H1 (cell line): ENCODE data around the gene PAGE4. TPM values are rescaled to one million over a fixed set of nuclear protein-coding genes. Genes with fewer than 3 reads are reported as not detected.

ENCODE experiments used
- CTCF ChIA-PET: fragments of 300-600 bp; sonication (Branson Sonifier 250); formaldehyde crosslinking; loops from one replicate; lab custom pipeline; 2021; ENCODE audit not compliant: partially characterized antibody; lab: Charles Lee
- POLR2A ChIA-PET: fragments of 300-600 bp; sonication (Branson Sonifier 250); formaldehyde crosslinking; loops from one replicate; lab custom pipeline; 2021; ENCODE audit warnings: inconsistent platforms; ENCODE audit not compliant: partially characterized antibody; lab: Charles Lee
- DNase-seq, 2 experiments: peaks; one replicate each; pipeline versions ENCODE4 v3.0.0 to v3.0.0-alpha.2; 2010 to 2022; ENCODE audit warnings: low spot score in 2 of 2, low read depth in 1 of 2, mixed read lengths in 1 of 2
- FAIRE-seq: peaks from 2 replicates; lab custom pipeline; 2011; peaks lifted over from hg19 to GRCh38; lab: Jason Lieb, UNC
- H2AFZ ChIP-seq: 2 replicates; pipeline ENCODE4 v1.8.1; 2012; ENCODE audit warnings: low read length, inconsistent platforms
- H2AK5ac ChIP-seq: 2 replicates; pipeline ENCODE4 v1.6.1; 2013; ENCODE audit warnings: low read depth, low read length
- H2BK120ac ChIP-seq: replicated peaks from 2 replicates; pipeline ENCODE3; 2013; ENCODE audit warnings: low read depth, low read length, inconsistent platforms
- H2BK12ac ChIP-seq: 2 replicates; pipeline ENCODE4 v1.6.1; 2013; ENCODE audit warnings: low read depth, low read length
- H2BK15ac ChIP-seq: 2 replicates; pipeline ENCODE4 v1.6.1; 2013; ENCODE audit warnings: low read length
- H2BK20ac ChIP-seq: 2 replicates; pipeline ENCODE4 v1.6.1; 2013; ENCODE audit warnings: low read length
- H2BK5ac ChIP-seq: 2 replicates; pipeline ENCODE4 v1.6.1; 2013; ENCODE audit warnings: low read depth, low read length
- H3K14ac ChIP-seq: 2 replicates; pipeline ENCODE4 v1.6.1; 2013; ENCODE audit warnings: inconsistent platforms; ENCODE audit not compliant: insufficient read length
- H3K18ac ChIP-seq: 2 replicates; pipeline ENCODE4 v1.6.1; 2013; ENCODE audit warnings: low read length; ENCODE audit errors: extremely low read depth
- H3K23ac ChIP-seq: 2 replicates; pipeline ENCODE4 v1.6.1; 2013; ENCODE audit warnings: inconsistent platforms; ENCODE audit not compliant: insufficient read length
- H3K23me2 ChIP-seq: 2 replicates; pipeline ENCODE4 v1.6.1; 2013; ENCODE audit warnings: low read depth, low read length
- H3K27ac ChIP-seq: 2 replicates; pipeline ENCODE4 v1.6.1; 2011; ENCODE audit warnings: low read depth, low read length, inconsistent platforms
- H3K27me3 ChIP-seq, 4 experiments: replicated peaks in 1 of 4; 1 replicate in 1 of 4; 2 replicates in 3 of 4; pipeline versions ENCODE4 v1.6.1 to v1.8.1; 2011 to 2013; ENCODE audit warnings: low read length in 3 of 4, mild to moderate bottlenecking in 3 of 4, inconsistent platforms in 2 of 4, mixed read lengths in 2 of 4, moderate library complexity in 1 of 4; ENCODE audit not compliant: control insufficient read depth in 3 of 4, insufficient read depth in 3 of 4; ENCODE audit errors: extremely low read depth in 1 of 4
- H3K36me3 ChIP-seq, 4 experiments: 2 replicates each; pipeline versions ENCODE4 v1.6.1 to v1.8.1; 2011 to 2013; ENCODE audit warnings: mild to moderate bottlenecking in 4 of 4, low read length in 3 of 4, moderate library complexity in 2 of 4, control low read depth in 1 of 4, inconsistent platforms in 1 of 4; ENCODE audit not compliant: insufficient read depth in 4 of 4, control insufficient read depth in 2 of 4
- H3K4ac ChIP-seq: replicated peaks from 2 replicates; pipeline ENCODE3; 2013; ENCODE audit warnings: low read length, low read depth, mixed read lengths, inconsistent platforms; ENCODE audit not compliant: insufficient read length
- H3K4me1 ChIP-seq, 4 experiments: replicated peaks in 1 of 4; 1 replicate in 1 of 4; 2 replicates in 3 of 4; pipeline versions ENCODE4 v1.6.1 to v1.8.1; 2011 to 2013; ENCODE audit warnings: low read length in 3 of 4, inconsistent platforms in 2 of 4, mixed read lengths in 1 of 4; ENCODE audit not compliant: insufficient read depth in 4 of 4, control insufficient read depth in 3 of 4
- H3K4me2 ChIP-seq, 2 experiments: 2 replicates each; pipeline versions ENCODE4 v1.6.1 to v1.8.1; 2011 to 2013; ENCODE audit warnings: low read depth in 2 of 2, low read length in 2 of 2, control low read depth in 1 of 2, inconsistent platforms in 1 of 2, mild to moderate bottlenecking in 1 of 2; ENCODE audit not compliant: insufficient read depth in 1 of 2
- H3K4me3 ChIP-seq, 4 experiments: fragments of 200-600, 300-600 bp in 1 of 4; sonication (generic), shearing (Covaris generic), sonication (Bioruptor Twin) in 1 of 4; 2 replicates each; pipeline versions ENCODE4 v1.5.1 to v1.8.1; 2011 to 2016; ENCODE audit warnings: low read length in 4 of 4, low read depth in 3 of 4, control low read depth in 2 of 4, inconsistent platforms in 2 of 4, mild to moderate bottlenecking in 2 of 4, mixed read lengths in 1 of 4, moderate library complexity in 1 of 4; ENCODE audit not compliant: insufficient read depth in 2 of 4; ENCODE audit errors: extremely low read depth in 1 of 4
- H3K56ac ChIP-seq: replicated peaks from 2 replicates; pipeline ENCODE3; 2013; ENCODE audit warnings: low read depth, mild to moderate bottlenecking, mixed read lengths, low read length, inconsistent platforms; ENCODE audit not compliant: insufficient read length
- H3K79me1 ChIP-seq: 2 replicates; pipeline ENCODE4 v1.6.1; 2013; ENCODE audit warnings: low read depth, low read length, control low read depth
- H3K79me2 ChIP-seq, 2 experiments: 2 replicates each; pipeline versions ENCODE4 v1.6.1 to v1.8.1; 2012 to 2013; ENCODE audit warnings: low read length in 2 of 2, mild to moderate bottlenecking in 2 of 2, inconsistent platforms in 1 of 2; ENCODE audit not compliant: insufficient read depth in 2 of 2, control insufficient read depth in 1 of 2
- H3K9ac ChIP-seq, 4 experiments: replicated peaks in 1 of 4; 1 replicate in 1 of 4; 2 replicates in 3 of 4; pipeline versions ENCODE4 v1.6.1 to v1.8.1; 2011 to 2013; ENCODE audit warnings: low read depth in 3 of 4, low read length in 3 of 4, control low read depth in 2 of 4, mild to moderate bottlenecking in 2 of 4, moderate library complexity in 2 of 4, inconsistent platforms in 1 of 4; ENCODE audit errors: extremely low read depth in 1 of 4
- H3K9me3 ChIP-seq, 2 experiments: 2 replicates each; pipeline versions ENCODE4 v1.6.1 to v1.8.1; 2012 to 2013; ENCODE audit warnings: mild to moderate bottlenecking in 2 of 2, moderate library complexity in 2 of 2, control low read depth in 1 of 2, inconsistent platforms in 1 of 2, low read depth in 1 of 2, low read length in 1 of 2, mixed read lengths in 1 of 2; ENCODE audit not compliant: insufficient read depth in 2 of 2
- H4K20me1 ChIP-seq, 2 experiments: replicated peaks in 1 of 2; 2 replicates each; pipeline versions ENCODE3 to v1.8.1; 2011 to 2013; ENCODE audit warnings: inconsistent platforms in 2 of 2, low read length in 2 of 2, mild to moderate bottlenecking in 1 of 2; ENCODE audit not compliant: insufficient read depth in 2 of 2, control insufficient read depth in 1 of 2
- H4K5ac ChIP-seq: 2 replicates; pipeline ENCODE4 v1.6.1; 2013; ENCODE audit warnings: low read length, low read depth, mixed read lengths, inconsistent platforms; ENCODE audit not compliant: insufficient read length
- H4K8ac ChIP-seq: 2 replicates; pipeline ENCODE4 v1.8.0; 2013; ENCODE audit warnings: mild to moderate bottlenecking, moderate library complexity, low read length, inconsistent platforms; ENCODE audit not compliant: insufficient read depth; ENCODE audit errors: extremely low read depth
- H4K91ac ChIP-seq: replicated peaks from 2 replicates; pipeline ENCODE3; 2013; ENCODE audit warnings: low read length, mixed read lengths, inconsistent platforms; ENCODE audit not compliant: insufficient read length
- POLR2AphosphoS5 ChIP-seq: IDR thresholded peaks from 2 replicates; pipeline ENCODE4 v1.6.1; 2011; ENCODE audit warnings: low read depth, low read length
- WGBS, 2 experiments: shearing (Covaris generic) in 1 of 2; methylation state at CpG; one replicate each; pipeline versions ENCODE4 v1.1.6 to v1.1.7; 2013 to 2015; ENCODE audit warnings: low lambda C conversion rate in 2 of 2, mixed read lengths in 2 of 2, inconsistent platforms in 1 of 2, low coverage in 1 of 2, missing lambda C conversion rate in 1 of 2; ENCODE audit not compliant: insufficient replicate concordance in 2 of 2, insufficient coverage in 1 of 2, insufficient read length in 1 of 2; ENCODE audit errors: extremely low coverage in 1 of 2, missing lambda C conversion rate in 1 of 2; 5-methylcytosine and 5-hydroxymethylcytosine counted together
- polyA plus RNA-seq, 7 experiments: library from polyadenylated mRNA; depleted of rRNA in 3 of 7; stranded (reverse) in 5 of 7; unstranded in 2 of 7; fragments of >200 nt in 5 of 7; fragments of 200-250 nt in 2 of 7; gene quantifications; 1 replicate in 5 of 7; 2 replicates in 1 of 7; 4 replicates in 1 of 7; pipeline versions ENCODE4 v1.2.1 to v1.2.3, GENCODE V29; 2011 to 2013; ENCODE audit warnings: missing spikeins in 2 of 7, mixed read lengths in 2 of 7
- total RNA-seq: library from RNA; stranded (reverse); fragmentation: NEBNext Ultra II Directional; extraction: Animal tissue kit (Norgen Biotek cat#: 25700); gene quantifications from 2 replicates; pipeline ENCODE4 v1.2.1, GENCODE V29; 2021

The PAGE4 gene
- total and polyA plus RNA-seq, 2 of the 8 experiments (the other 6 are each of a cell fraction or from before 2014, with no cell fraction given), result 0.53 TPM; not detected in 1

DNA sequence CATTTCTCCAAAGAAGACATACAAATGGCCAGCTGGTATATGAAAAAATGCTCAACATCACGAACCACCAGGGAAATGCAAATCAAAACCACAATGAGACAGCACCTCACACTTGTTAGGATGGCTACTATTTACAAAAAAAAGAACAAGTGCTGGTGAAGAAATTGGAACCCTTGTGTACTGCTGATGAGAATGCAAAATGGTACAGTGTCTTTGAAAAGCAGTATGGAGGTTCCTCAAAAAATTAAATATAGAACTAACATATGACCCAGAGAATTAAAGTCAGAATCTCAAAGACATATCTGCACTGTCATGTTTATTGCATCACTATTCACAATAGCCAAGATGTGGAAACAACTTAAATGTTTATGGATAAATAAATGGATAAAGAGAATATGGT, 20.9 kb downstream of the PAGE4 start:
- Histone ChIP-seq H3K4me3 (no peak overlapping the region), H3K23ac (no peak overlapping the region), H2BK5ac (no peak overlapping the region), H2AFZ (no peak overlapping the region), H4K8ac (no peak overlapping the region), H4K91ac (no peak overlapping the region), H3K79me1 (no peaks in the 10 kb centered on the region), H4K20me1 (no peaks in the 10 kb centered on the region), H3K4ac (no peak overlapping the region), H3K27me3 (no peaks in the 10 kb centered on the region), H2BK20ac (no peak overlapping the region), H2AK5ac (no peak overlapping the region), H3K14ac (no peak overlapping the region), H3K23me2 (no peaks in the 10 kb centered on the region), H3K4me1 (no peaks in the 10 kb centered on the region), H2BK120ac (no peak overlapping the region), H2BK15ac (no peak overlapping the region), H3K27ac (no peak overlapping the region), H3K79me2 (no peaks in the 10 kb centered on the region), H3K18ac (no peak overlapping the region), H3K9me3 (no peaks in the 10 kb centered on the region), H3K4me2 (no peak overlapping the region), H3K56ac (no peak overlapping the region), H4K5ac (no peak overlapping the region), H3K36me3 (no peaks in the 10 kb centered on the region), H2BK12ac (no peak overlapping the region), H3K9ac (no peak overlapping the region)
- no peak for DNase-seq
- no peak for TF ChIP-seq POLR2AphosphoS5
- ChIA-PET CTCF (no interaction called here), POLR2A (no interaction called here)
- 89% methylated on average over 1 of the region's 1 CpG; no CpG with 5 or more reads in 1 of the 2 experiments for WGBS, 2 experiments
- FAIRE-seq, result no peak
